B cell (primary cell): ENCODE data around the gene ASTN1. TPM values are rescaled to one million over a fixed set of nuclear protein-coding genes. Genes with fewer than 3 reads are reported as not detected.

ENCODE experiments used
- ATAC-seq: fragments of 200-7000 bp; cut with Tn5 transposase; one replicate; pipeline ENCODE4 v1.10.0; 2021; ENCODE audit warnings: low read depth, mild to moderate bottlenecking, moderate number of reproducible peaks, moderate library complexity
- CTCF ChIA-PET: fragments of 350-600 bp; sonication (Branson Sonifier 250); formaldehyde crosslinking; loops from one replicate; lab custom pipeline; 2021; ENCODE audit warnings: antibody characterized with exemption, inconsistent platforms; lab: Charles Lee
- POLR2A ChIA-PET: fragments of 350-600 bp; sonication (Branson Sonifier 250); formaldehyde crosslinking; loops from one replicate; lab custom pipeline; 2021; ENCODE audit warnings: antibody characterized with exemption; lab: Charles Lee
- DNase-seq: peaks from one replicate; pipeline ENCODE4 v3.0.0; 2013
- H2AFZ ChIP-seq: 2 replicates; pipeline ENCODE4 v1.6.1; 2012; ENCODE audit warnings: mild to moderate bottlenecking, low read depth, low read length; ENCODE audit not compliant: insufficient read depth, poor library complexity, severe bottlenecking
- H3K27ac ChIP-seq, 2 donors: 1 replicate in 1 of 2; 2 replicates in 1 of 2; pipeline ENCODE4 v1.5.1; 2012 to 2013; ENCODE audit warnings: low read length in 2 of 2, mild to moderate bottlenecking in 2 of 2, moderate library complexity in 1 of 2
- H3K27me3 ChIP-seq, 4 experiments: fragments of 200-600 bp in 1 of 4; sonication (generic) in 1 of 4; replicated peaks in 1 of 4; 1 replicate in 2 of 4; 2 replicates in 2 of 4; pipeline versions ENCODE4 v1.6.1 to v1.7.0; 2013 to 2016; ENCODE audit warnings: low read length in 3 of 4, mild to moderate bottlenecking in 2 of 4, mixed read lengths in 1 of 4, moderate library complexity in 1 of 4; ENCODE audit not compliant: insufficient read depth in 4 of 4, control insufficient read depth in 3 of 4; ENCODE audit errors: control extremely low read depth in 1 of 4
- H3K36me3 ChIP-seq, 2 experiments: replicated peaks in 1 of 2; 1 replicate in 1 of 2; 2 replicates in 1 of 2; pipeline versions ENCODE4 v1.6.1 to v1.7.1; 2013; ENCODE audit warnings: low read length in 1 of 2; ENCODE audit not compliant: insufficient read depth in 2 of 2, control insufficient read depth in 1 of 2; ENCODE audit errors: control extremely low read depth in 1 of 2, extremely low read depth in 1 of 2
- H3K4me1 ChIP-seq, 2 donors: fragments of 200-600 bp in 1 of 2; sonication (generic) in 1 of 2; 1 replicate in 1 of 2; 2 replicates in 1 of 2; pipeline versions ENCODE4 v1.5.1 to v1.6.1; 2013 to 2017; ENCODE audit warnings: low read length in 2 of 2; ENCODE audit not compliant: control insufficient read depth in 2 of 2, insufficient read depth in 2 of 2
- H3K4me2 ChIP-seq: replicated peaks from 2 replicates; pipeline ENCODE3; 2012; ENCODE audit warnings: mild to moderate bottlenecking, low read depth, low read length; ENCODE audit not compliant: poor library complexity, severe bottlenecking
- H3K4me3 ChIP-seq, 5 experiments: fragments of 200-600 bp in 1 of 5; sonication (generic) in 1 of 5; 1 replicate in 3 of 5; 2 replicates in 2 of 5; pipeline versions ENCODE4 v1.5.1 to v1.7.0; 2011 to 2016; ENCODE audit warnings: low read length in 4 of 5, mild to moderate bottlenecking in 4 of 5, low read depth in 2 of 5, control low read depth in 1 of 5, moderate library complexity in 1 of 5; ENCODE audit not compliant: insufficient read depth in 1 of 5; ENCODE audit errors: control extremely low read depth in 1 of 5, extremely low read depth in 1 of 5
- H3K79me2 ChIP-seq: fragments of 200-600 bp; sonication (generic); one replicate; pipeline ENCODE4 v1.6.0; 2016; ENCODE audit warnings: low read length; ENCODE audit not compliant: control insufficient read depth, insufficient read depth
- H3K9ac ChIP-seq: fragments of 200-600 bp; sonication (generic); 2 replicates; pipeline ENCODE4 v1.6.1; 2017; ENCODE audit warnings: mild to moderate bottlenecking, low read length, moderate library complexity
- H3K9me3 ChIP-seq, 3 donors: one replicate each; pipeline versions ENCODE4 v1.6.1 to v1.7.1; 2013; ENCODE audit warnings: low read length in 2 of 3; ENCODE audit not compliant: control insufficient read depth in 2 of 3, insufficient read depth in 1 of 3; ENCODE audit errors: control extremely low read depth in 1 of 3
- H4K20me1 ChIP-seq: 2 replicates; pipeline ENCODE4 v1.6.0; 2012; ENCODE audit warnings: mild to moderate bottlenecking, low read length; ENCODE audit not compliant: insufficient read depth, control insufficient read depth, poor library complexity, severe bottlenecking
- H3K27ac Mint-ChIP-seq: one replicate; pipeline ENCODE4 v1.8.0; 2021; ENCODE audit warnings: mixed read lengths
- H3K27me3 Mint-ChIP-seq: one replicate; pipeline ENCODE4 v1.8.0; 2021; ENCODE audit warnings: mixed read lengths
- H3K4me1 Mint-ChIP-seq: one replicate; pipeline ENCODE4 v1.8.0; 2021; ENCODE audit warnings: mixed read lengths
- H3K4me3 Mint-ChIP-seq: one replicate; pipeline ENCODE4 v1.8.0; 2021; ENCODE audit warnings: mixed read lengths
- H3K9me3 Mint-ChIP-seq: one replicate; pipeline ENCODE4 v1.8.0; 2022; ENCODE audit warnings: mixed read lengths; ENCODE audit not compliant: insufficient read depth
- CTCF ChIP-seq: fragments of 200-600 bp; IDR thresholded peaks from one replicate; pipeline ENCODE4 v1.8.0; 2022; ENCODE audit warnings: antibody characterized with exemption, mild to moderate bottlenecking
- EZH2 ChIP-seq: IDR thresholded peaks from 2 replicates; pipeline ENCODE4 v1.6.1; 2012; ENCODE audit warnings: borderline replicate concordance, low read depth, mild to moderate bottlenecking, moderate library complexity, low read length; ENCODE audit not compliant: insufficient read depth, poor library complexity, severe bottlenecking
- WGBS: methylation state at CpG from one replicate; pipeline ENCODE4 v1.1.5; 2013; ENCODE audit warnings: missing lambda C conversion rate; ENCODE audit not compliant: insufficient coverage; 5-methylcytosine and 5-hydroxymethylcytosine counted together
- intact Hi-C: fragments of 100-400 bp; cut with micrococcal nuclease; formaldehyde crosslinking; loops from one replicate; pipeline ENCODE4 v1.10.0; 2022
- polyA plus RNA-seq: library from polyadenylated mRNA; depleted of rRNA; stranded (reverse); fragments of >200 nt; gene quantifications from 2 replicates; pipeline ENCODE4 v1.2.3, GENCODE V29; 2012
- total RNA-seq, 2 donors: library from RNA; stranded (reverse); fragments of 120-200 nt in 1 of 2; gene quantifications; 1 replicate in 1 of 2; 2 replicates in 1 of 2; pipeline versions ENCODE4 v1.2.3 to v1.2.4, GENCODE V29; 2013 to 2022

Gene ASTN1
- total and polyA plus RNA-seq, 2 donors (not counting 1 experiment from before 2014, with no cell fraction given) = not detected

- POLR2A ChIA-PET = no interaction called here
- Histone ChIP-seq H3K4me1 (no peaks in the 10 kb centered on the region), H3K4me3 (no peak overlapping the region), H3K9ac (no peak overlapping the region), H2AFZ (no peak overlapping the region), H3K27me3 (no peaks in the 10 kb centered on the region), H4K20me1 (no peaks in the 10 kb centered on the region), H3K4me2 (no peak overlapping the region), H3K27ac (no peak overlapping the region), H3K79me2 (no peaks in the 10 kb centered on the region), H3K9me3 (no peaks in the 10 kb centered on the region), H3K36me3 (no peaks in the 10 kb centered on the region)
- 30% methylated on average over 17 of the region's 17 CpGs for whole genome bisulfite sequencing
- TF ChIP-seq EZH2 (no peak), CTCF (no peak)
- Mint-ChIP-seq H3K9me3 (no peaks in the 10 kb centered on the region), H3K27ac (no peak overlapping the region), H3K4me1 (no peaks in the 10 kb centered on the region), H3K4me3 (no peak overlapping the region), H3K27me3 (peaks cover 8% of the 10 kb centered on the region)
- no peak for ATAC-seq
- peak; percentile 3 for DNase-seq
- CTCF ChIA-PET = no interaction called here
- intact Hi-C loops = no loop called here
Measured at GRCh38 chr1:176949033-176949662, 215.4 kb downstream of the ASTN1 start.

- 90% methylated on average over 1 of the region's 4 CpGs for WGBS
- H3K79me2 ChIP-seq = no peaks in the 10 kb centered on the region
- no peak overlapping the region for H3K27ac ChIP-seq
- POLR2A ChIA-PET = no interaction called here
- no peak overlapping the region for H3K27ac Mint-ChIP-seq
- CTCF ChIA-PET = no interaction called here
- peaks cover 9% of the 10 kb centered on the region for H3K9me3 Mint-ChIP-seq
- H3K27me3 Mint-ChIP-seq = peaks cover 18% of the 10 kb centered on the region
- ATAC-seq = no peak
- no peak overlapping the region for H2AFZ ChIP-seq
- H3K4me3 ChIP-seq = no peak overlapping the region
- no peaks in the 10 kb centered on the region for H3K27me3 ChIP-seq
- no peaks in the 10 kb centered on the region for H3K36me3 ChIP-seq
- H3K9ac ChIP-seq = no peak overlapping the region
- TF ChIP-seq EZH2 (no peak), CTCF (no peak)
- no peak overlapping the region for H3K4me3 Mint-ChIP-seq
- H3K4me1 Mint-ChIP-seq = no peaks in the 10 kb centered on the region
- no peaks in the 10 kb centered on the region for H4K20me1 ChIP-seq
- intact Hi-C loops = no loop called here
- no peaks in the 10 kb centered on the region for H3K4me1 ChIP-seq
- peaks cover 0 to 3% (median 0%) of the 10 kb centered on the region in 3 donors for H3K9me3 ChIP-seq
- no peak overlapping the region for H3K4me2 ChIP-seq
- DNase-seq = no peak
Measured at GRCh38 chr1:176944606-176945005, 219.9 kb downstream of the ASTN1 start.
